HFF-Myc (cell line): ENCODE data around the gene AIF1L.

ENCODE experiments used
- DNase-seq: peaks from one replicate; pipeline ENCODE4 v3.0.0-alpha.2; 2011; ENCODE audit warnings: low read depth; ENCODE audit errors: extremely low read depth
- H3K4me3 ChIP-seq: replicated peaks from 2 replicates; pipeline ENCODE4 v1.5.1; 2011; ENCODE audit warnings: low read depth, mild to moderate bottlenecking, control low read depth, low read length
- TF ChIP-seq, protein P1 (sequence below): IDR thresholded peaks from 2 replicates; pipeline ENCODE4 v1.5.1; 2012; ENCODE audit warnings: mild to moderate bottlenecking, low read depth, low read length, control low read depth; ENCODE audit errors: missing control alignments

The AIF1L gene

DNA sequence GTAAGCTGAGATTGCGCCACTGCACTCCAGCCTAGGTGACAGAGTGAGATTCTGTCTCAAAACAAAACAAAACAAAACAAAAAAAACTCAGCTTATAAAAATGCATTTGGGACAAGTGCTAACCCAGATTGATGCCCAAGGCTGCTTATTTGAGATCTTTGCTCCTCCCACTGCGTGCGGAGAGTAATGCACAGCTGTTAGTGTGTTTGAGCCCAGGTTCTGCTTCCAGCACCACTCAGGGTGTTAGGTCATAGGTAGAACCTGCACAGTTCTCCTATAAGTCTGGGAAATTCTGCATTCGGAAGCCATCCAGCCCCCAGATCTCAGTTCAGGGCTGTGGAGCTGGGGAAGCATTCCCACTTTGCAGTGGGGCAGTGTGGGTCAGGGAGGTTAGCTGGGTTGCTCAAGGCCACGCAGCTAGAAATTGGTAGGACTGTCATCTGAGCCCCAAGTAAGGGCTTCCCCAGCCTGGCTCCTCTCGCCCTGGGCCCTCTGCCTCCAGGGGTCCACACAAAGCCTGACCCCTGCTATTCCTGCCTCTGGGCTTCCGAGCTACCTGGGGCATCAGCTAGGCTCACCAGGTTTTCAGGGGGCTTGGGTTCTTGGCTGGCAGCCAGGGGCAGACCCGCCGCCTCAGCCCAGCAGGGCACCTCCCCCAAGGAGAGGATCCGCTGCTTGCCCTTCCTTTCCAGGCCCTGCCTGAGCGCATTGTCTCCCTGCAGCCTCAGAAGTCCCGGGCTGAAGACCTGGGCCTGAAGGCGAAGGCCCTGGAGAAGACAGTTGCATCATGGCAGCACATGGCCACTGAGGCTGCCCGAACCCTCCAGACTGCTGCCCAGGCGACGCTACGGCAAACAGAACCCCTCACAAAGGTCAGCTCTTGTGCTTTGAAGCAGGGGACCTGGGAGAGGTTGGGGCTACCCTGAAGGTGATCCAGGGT, 17.6 kb upstream of the AIF1L start:
- H3K4me3 ChIP-seq: no peak overlapping the region
- TF ChIP-seq, protein P1, sequence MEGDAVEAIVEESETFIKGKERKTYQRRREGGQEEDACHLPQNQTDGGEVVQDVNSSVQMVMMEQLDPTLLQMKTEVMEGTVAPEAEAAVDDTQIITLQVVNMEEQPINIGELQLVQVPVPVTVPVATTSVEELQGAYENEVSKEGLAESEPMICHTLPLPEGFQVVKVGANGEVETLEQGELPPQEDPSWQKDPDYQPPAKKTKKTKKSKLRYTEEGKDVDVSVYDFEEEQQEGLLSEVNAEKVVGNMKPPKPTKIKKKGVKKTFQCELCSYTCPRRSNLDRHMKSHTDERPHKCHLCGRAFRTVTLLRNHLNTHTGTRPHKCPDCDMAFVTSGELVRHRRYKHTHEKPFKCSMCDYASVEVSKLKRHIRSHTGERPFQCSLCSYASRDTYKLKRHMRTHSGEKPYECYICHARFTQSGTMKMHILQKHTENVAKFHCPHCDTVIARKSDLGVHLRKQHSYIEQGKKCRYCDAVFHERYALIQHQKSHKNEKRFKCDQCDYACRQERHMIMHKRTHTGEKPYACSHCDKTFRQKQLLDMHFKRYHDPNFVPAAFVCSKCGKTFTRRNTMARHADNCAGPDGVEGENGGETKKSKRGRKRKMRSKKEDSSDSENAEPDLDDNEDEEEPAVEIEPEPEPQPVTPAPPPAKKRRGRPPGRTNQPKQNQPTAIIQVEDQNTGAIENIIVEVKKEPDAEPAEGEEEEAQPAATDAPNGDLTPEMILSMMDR: no peak
- no peak for DNase-seq

GRCh38 chr9:131080589-131080988, 15.7 kb upstream of the AIF1L start:
- no peak overlapping the region for H3K4me3 ChIP-seq
- no peak for DNase-seq
- TF ChIP-seq, protein P1: no peak

GRCh38 chr9:131081868-131082267, 14.5 kb upstream of the AIF1L start:
- DNase-seq: no peak
- H3K4me3 ChIP-seq: no peak overlapping the region
- TF ChIP-seq, protein P1: no peak

DNA sequence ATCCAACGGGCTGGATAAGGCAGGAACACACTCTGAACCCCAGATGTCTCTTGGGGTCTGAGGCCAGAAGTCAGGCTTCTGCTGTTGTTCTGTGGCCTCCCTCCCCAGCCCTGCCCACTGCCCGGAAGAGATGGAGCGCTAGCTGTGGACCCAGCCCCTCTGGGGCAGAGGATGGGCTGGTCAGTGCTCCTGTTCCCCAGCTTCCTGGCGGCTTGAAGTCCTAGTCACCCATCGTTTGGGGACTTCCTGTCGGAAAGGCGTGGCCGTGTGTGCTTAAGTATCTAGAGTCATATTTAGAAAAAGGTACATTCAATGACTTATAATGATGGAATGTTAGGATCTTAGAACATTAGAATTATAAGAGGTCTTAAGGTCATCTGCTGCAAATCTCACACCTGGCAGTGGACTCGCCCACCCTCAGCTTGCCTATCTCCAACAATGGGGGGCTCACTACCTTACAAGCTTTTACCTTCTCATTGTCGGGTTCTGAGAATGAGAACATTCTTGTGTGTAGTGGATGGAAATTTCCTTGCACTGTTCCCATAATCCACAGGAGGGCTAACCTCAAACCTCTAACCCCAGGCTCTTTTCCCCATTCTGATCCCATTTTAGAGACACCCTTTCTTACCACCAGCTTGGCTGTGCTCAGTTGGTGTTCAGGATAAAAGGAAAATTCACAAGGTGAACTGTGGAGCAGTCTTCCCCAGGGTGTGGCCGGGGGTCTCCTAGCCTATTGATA, 13.4 kb upstream of the AIF1L start:
- TF ChIP-seq, protein P1: no peak
- H3K4me3 ChIP-seq: no peak overlapping the region
- no peak for DNase-seq

DNA sequence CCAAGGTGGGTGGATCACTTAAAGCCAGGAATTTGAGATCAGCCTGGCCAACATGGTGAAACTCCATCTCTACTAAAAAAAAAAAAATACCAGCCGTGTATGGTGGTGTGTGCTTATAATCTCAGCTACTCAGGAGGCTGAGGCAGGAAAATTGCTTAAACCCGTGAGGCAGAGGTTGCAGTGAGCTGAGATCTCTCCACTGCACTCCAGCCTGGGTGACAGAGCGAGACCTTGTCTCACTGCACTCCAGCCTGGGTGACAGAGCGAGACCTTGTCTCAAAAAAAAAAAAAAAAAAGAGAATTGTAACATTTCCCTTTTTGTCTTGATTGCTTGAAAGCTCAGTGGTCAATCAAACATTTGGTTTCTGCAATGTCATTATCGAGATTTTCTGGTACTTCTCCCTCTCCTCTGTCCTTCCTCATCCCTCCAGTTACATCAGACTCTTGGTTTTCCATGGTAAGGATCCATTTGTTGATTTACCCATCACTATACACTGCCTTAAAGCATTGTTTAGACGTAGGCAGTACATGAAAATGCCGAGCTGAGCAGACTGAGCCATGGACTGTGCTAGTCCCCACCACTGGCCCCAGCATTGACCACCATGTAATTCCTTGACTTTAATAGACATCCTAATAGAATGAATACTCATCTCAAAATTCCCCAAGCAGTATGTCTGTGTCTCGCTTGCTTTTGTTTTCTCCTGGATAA, 11.5 kb upstream of the AIF1L start:
- TF ChIP-seq, protein P1: no peak
- no peak overlapping the region for H3K4me3 ChIP-seq
- DNase-seq: no peak

DNA sequence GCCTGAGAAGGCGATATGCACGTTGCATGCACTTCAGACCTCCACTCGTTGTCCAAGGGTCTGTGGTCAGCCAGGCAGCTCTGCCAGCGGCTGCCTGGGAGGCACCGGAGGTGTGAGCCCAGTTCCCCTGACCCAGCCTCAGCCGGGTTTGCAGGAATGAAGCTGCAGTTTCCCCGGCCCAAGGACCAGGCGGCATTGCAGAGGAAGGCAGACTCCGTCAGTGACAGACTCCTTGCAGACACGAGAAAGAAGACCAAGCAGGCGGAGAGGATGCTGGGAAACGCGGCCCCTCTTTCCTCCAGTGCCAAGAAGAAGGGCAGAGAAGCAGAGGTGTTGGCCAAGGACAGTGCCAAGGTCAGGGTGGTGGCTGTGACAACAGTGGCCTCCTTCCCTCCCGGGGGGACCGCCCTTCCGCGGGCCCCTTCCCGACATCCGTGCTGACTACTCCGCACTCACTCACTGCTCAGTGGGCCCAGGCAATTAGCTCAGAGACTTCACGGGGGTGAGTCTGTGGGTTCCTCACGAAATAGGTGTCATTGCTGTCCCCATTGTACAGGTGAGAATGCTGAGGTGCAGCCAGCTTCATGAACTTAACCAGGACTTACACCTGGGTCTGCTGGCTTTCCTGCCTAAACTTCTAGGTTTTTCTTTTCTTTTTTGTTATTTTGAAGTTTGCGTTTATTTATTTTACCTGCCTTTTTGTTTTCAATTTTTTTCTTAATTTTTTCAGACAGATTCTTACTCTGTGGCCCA, 10.8 kb upstream of the AIF1L start:
- no peak overlapping the region for H3K4me3 ChIP-seq
- TF ChIP-seq, protein P1: no peak
- DNase-seq: no peak
